ENCODE data around the gene PPP1R2B. TPM values are rescaled to one million over a fixed set of nuclear protein-coding genes. Genes with fewer than 3 reads are reported as not detected.

PPP1R2B gene
- total RNA-seq, 2 experiments from 2014 or later = not detected

GRCh38 chr5:156892864-156893263 lies 42.8 kb downstream of the PPP1R2B start:
- ChIA-PET CTCF (interaction anchor here (0.7 to 1.3 kb wide), 4 partner anchors 22 to 240 kb away, joined by 3 to 4 read pairs (median 3); no protein-coding TSS in a partner anchor), POLR2A (interaction anchor here (1.8 kb wide), 1 partner anchor 27 kb away, joined by 4 read pairs; no protein-coding TSS in a partner anchor)
- peaks cover 13% of the 10 kb centered on the region for H3K36me3 Mint-ChIP-seq (ENCODE audit: low read depth)
- no peak overlapping the region for H3K4me3 Mint-ChIP-seq
- peaks cover 30% of the 10 kb centered on the region for H3K4me1 Mint-ChIP-seq
- H3K27me3 Mint-ChIP-seq = no peaks in the 10 kb centered on the region
- no peak for DNase-seq
- H3K27ac Mint-ChIP-seq = peak overlapping the region; percentile 77
- peaks cover 7% of the 10 kb centered on the region for H3K9me3 Mint-ChIP-seq

DNA sequence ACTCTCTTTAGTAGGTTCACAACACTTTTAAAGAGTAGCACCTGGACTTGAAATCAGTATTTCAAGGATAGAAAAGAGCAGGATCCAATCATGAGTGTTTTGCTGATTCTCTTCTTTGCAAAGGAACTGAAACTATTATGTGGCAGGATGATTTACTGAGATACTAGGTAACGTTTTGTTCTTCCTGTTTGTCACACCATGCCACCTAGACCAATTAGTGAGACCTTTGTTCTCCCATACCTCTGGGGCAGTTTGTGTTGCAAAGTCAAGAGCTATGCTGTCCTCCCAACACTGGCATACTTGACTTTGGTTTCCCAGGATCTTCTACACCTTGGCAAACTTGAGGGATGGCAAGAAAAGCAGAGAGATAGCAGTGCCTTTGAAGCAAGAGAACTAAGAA lies 43.4 kb downstream of the PPP1R2B start:
- Mint-ChIP-seq H3K9me3 (peaks cover 7% of the 10 kb centered on the region), H3K36me3 (ENCODE audit: low read depth) (peaks cover 13% of the 10 kb centered on the region), H3K4me3 (no peak overlapping the region), H3K27ac (peak overlapping the region; percentile 77), H3K4me1 (peaks cover 30% of the 10 kb centered on the region), H3K27me3 (no peaks in the 10 kb centered on the region)
- ChIA-PET CTCF (interaction anchor here (0.7 kb wide), 1 partner anchor 21 kb away, joined by 3 read pairs; no protein-coding TSS in a partner anchor), POLR2A (interaction anchor here (1.2 to 1.8 kb wide), 2 partner anchors 21 to 27 kb away, joined by 3 to 4 read pairs; no protein-coding TSS in a partner anchor)
- no peak for DNase-seq

DNA sequence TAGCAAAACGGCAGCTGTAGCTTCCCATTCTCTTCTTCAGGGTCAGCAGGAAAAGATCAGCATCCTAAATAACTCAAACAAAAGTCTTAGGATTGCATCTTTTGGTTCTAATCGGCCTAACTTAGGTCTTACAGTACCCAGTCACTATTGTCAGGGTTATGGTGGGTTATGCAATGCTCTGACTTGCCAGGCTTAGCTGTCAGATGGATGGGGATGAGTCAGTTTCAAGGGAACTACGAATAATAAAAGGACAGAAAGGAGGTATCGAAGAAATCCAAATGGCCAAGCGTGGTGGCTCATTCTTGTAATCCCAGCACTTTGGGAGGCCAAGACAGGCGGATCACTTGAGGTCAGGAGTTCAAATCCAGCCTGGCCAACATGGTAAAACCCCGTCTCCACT lies 46.5 kb downstream of the PPP1R2B start:
- POLR2A ChIA-PET = no interaction called here
- peaks cover 26% of the 10 kb centered on the region for H3K4me1 Mint-ChIP-seq

More for the DNA sequence above, 46.5 kb downstream of the PPP1R2B start:
- H3K27me3 Mint-ChIP-seq = peaks cover 2% of the 10 kb centered on the region
- H3K4me3 Mint-ChIP-seq = no peak overlapping the region
- H3K9me3 Mint-ChIP-seq = peaks cover 7% of the 10 kb centered on the region
- DNase-seq = no peak
- no peak overlapping the region for H3K27ac Mint-ChIP-seq
- CTCF ChIA-PET = interaction anchor here (1.9 kb wide), 1 partner anchor 38 kb away, joined by 4 read pairs; no protein-coding TSS in a partner anchor
- peaks cover 19% of the 10 kb centered on the region for H3K36me3 Mint-ChIP-seq (ENCODE audit: low read depth)

Other genes starting within 250 kb of the PPP1R2B start
- 1 to 10 TPM; 2.4 TPM for gene TIMD4, start 112.9 kb downstream of the PPP1R2B start, total RNA-seq
- gene HAVCR1, start 208.8 kb downstream of the PPP1R2B start, total RNA-seq = 1 to 10 TPM; 3.6 to 3.7 TPM